M059J (cell line): ENCODE data around the gene PODXL2. TPM values are rescaled to one million over a fixed set of nuclear protein-coding genes. Genes with fewer than 3 reads are reported as not detected.

ENCODE experiments used
- DNase-seq: peaks from one replicate; pipeline ENCODE4 v3.0.0-alpha.2; 2012; ENCODE audit warnings: low read depth
- total RNA-seq: library from RNA; depleted of rRNA; stranded (reverse); fragments of >200 nt; shearing (Covaris generic); gene quantifications from 2 replicates; pipeline ENCODE4 v1.2.3, GENCODE V29; 2014; rRNA removed

The PODXL2 gene
- total RNA-seq, 1 experiment from 2014 or later = 19.9 TPM

GRCh38 chr3:127720985-127721935, 92.3 kb downstream of the PODXL2 start:
- no peak for DNase-seq

DNA sequence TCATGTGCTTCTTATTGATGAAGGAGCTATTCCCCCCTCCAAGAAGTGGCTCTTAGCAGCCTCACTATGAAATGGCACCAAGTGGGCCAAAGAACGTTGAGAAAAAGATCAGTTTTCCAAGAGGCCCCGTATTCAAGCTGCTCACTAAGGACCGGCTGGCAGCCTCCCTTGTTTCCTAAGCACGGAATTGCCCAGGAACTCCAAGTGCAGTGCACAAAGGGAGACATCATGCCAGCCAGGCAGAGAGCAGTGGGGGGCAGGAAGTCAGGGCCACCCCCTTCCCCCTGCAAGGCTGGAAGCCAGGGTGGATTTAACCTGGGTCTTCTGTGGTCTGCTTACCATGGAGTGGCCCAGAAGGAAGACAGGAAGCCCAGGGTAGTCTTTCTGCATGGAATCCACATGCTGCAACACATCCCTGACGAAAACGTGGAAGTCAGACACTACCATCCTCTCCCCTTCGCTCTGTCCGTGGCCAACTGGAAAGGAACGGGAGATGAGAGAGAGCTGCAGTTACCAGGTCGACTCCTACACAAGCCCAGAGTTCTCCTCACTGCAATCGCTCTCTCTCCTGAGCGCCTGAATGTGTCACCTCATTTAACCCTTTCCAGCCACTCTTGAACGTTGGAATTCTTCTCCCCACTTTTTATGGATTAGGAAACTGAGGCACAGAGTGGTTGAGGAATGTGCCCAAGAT, 93.3 kb downstream of the PODXL2 start:
- DNase-seq = no peak

Other genes starting within 250 kb of the PODXL2 start
- gene TPRA1, start 38.5 kb upstream of the PODXL2 start, total RNA-seq = 56.6 and 60.1 TPM in 2 replicates
- gene MCM2, start 30.8 kb upstream of the PODXL2 start, total RNA-seq = 87.2 and 157 TPM in 2 replicates
- 0.52 and 2.1 TPM in 2 replicates for gene ABTB1, start 43.8 kb downstream of the PODXL2 start, total RNA-seq
- 11.9 and 17.0 TPM in 2 replicates for gene MGLL, start 193.3 kb downstream of the PODXL2 start, total RNA-seq